GM18520 (cell line): ENCODE data around the gene PIK3R6.
"Not testable (repeated sequence)": the region's sequence is repeated elsewhere in the genome, so short reads cannot be mapped to it uniquely, and the experiment has no call there.

Experiments
- ATAC-seq: cut with Tn5 transposase; IDR thresholded peaks from one replicate; pipeline ENCODE4 v1.9.1; 2021; ENCODE audit not compliant: unreplicated experiment

Gene PIK3R6

GRCh38 chr17:8829036-8829941, 38.2 kb downstream of the PIK3R6 start:
- no peak for ATAC-seq

- ATAC-seq, result no peak
Measured at GRCh38 chr17:8828517-8828875, 39.0 kb downstream of the PIK3R6 start.

GRCh38 chr17:8826808-8827435, 40.6 kb downstream of the PIK3R6 start:
- ATAC-seq, result no peak

DNA sequence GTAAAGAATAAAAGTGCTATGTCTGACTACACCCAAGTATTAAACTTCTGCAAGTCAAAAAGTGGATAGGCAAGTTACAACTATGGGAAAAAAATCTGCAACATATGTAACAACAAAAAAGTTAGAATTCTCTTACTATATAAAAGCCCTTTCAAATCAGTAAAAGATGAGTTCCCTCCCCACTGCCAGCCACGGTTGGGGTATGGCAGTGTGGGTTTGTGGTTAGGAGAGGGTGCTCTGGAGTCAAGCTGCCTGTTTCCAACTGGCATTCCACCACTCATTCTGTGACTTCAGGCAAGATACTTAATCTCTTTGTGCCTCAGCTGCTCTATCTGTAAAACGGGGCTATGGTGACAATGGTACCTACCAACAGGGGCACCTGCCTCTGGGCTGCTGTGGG, 41.7 kb downstream of the PIK3R6 start:
- no peak for ATAC-seq

DNA sequence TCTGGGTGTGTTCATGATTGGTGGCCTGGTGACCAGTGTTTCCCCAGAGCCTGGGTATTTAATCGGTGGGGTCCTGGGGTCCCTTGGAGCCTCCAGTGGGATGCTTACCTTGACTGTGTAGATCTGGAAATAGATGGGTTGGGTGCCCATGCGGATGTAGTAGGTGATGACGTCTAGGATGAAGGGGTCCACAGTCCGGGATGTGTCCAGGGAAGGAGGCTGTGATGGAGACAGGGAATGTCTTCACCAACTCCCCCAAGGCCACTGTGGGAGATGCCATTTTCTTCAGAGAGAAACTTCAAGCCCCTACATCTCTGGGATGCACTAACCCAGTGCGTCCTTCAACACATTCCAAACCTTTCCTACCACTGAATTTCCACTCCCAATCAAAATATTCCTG, 44.2 kb downstream of the PIK3R6 start:
- ATAC-seq, result no peak

DNA sequence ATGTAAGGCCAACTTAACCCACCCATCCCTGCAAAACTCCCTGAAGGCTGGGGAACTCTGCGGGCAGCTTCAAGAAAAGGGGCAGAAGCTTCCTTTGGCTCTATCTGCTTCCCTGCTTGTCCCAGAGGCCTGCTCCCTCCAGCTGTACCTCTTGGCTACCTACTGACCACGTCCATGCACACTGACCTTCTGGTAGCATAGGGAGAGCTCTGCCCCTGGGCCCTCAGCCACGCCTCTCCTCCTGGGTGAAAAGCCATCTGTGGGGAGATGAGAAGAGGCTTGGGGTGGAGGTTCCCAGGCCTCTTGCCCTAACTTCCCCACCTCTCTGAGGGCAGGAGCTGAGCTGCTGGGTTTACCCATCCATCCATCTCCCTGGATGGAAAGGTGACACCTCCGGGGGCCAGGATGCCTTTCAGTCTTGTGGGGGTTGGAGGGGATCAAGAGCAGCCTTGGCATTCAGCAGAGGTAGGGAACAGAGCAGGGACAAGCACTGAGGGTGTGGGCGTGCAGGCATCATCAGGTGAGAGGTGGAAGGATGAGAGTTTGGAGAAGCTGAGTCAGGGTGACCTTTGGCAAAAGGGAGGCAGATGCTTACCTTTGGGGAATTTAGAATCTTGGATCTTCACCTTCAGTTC, 45.0 kb downstream of the PIK3R6 start:
- no peak for ATAC-seq

DNA sequence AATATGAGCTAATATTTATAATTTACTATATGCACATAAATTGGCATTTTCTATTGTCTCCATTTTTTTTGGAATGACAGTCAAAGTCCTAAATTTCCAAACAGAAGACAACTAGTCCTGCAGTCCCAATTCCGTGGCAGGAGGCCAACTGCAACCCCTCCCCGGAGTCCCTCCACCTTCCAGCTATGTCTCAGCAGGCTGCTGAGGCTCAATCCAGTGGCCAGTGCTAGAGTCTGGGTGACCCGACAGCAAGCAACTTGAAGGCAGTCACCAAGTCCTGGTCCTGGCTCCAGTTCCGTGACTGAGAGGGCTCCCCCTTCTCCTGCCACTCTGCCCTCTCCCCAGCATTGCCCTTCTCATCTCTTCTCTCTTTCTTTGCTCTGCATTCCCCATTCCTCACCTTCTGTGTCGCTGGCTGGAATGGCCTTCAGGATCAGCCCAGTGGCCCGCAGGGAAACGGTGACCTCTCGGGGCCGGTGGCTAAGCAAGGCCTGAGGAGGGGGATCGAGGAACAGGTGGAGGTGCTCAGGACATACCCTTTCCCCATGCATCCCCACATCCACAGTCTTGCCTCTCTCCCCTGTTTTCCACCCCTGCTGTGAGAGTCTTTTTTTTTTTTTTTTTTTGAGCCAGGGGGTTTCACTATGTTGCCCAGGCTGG, 45.9 kb downstream of the PIK3R6 start:
- ATAC-seq, result no peak

GRCh38 chr17:8820311-8821010, 47.0 kb downstream of the PIK3R6 start:
- no peak for ATAC-seq

GRCh38 chr17:8818654-8819330, 48.7 kb downstream of the PIK3R6 start:
- ATAC-seq, result no peak

DNA sequence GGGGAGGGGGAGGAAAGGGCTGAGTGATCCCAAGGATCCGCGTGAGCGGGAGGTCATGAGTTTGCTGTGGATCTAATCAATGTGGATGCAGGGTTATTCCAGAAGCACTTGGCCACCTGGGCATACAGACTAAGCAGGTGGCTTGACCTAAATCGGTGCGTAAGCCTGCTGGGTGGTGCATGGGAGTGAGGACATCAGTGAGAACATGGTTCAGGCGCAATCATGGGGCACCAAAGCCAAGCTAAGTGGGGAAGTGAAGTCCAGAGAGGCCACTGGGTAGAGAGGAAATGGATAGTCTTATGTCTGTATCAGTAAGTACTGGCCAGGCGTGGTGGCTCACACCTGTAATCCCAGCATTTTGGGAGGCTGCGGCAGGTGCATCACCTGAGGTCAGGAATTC, 49.4 kb downstream of the PIK3R6 start:
- no peak for ATAC-seq

DNA sequence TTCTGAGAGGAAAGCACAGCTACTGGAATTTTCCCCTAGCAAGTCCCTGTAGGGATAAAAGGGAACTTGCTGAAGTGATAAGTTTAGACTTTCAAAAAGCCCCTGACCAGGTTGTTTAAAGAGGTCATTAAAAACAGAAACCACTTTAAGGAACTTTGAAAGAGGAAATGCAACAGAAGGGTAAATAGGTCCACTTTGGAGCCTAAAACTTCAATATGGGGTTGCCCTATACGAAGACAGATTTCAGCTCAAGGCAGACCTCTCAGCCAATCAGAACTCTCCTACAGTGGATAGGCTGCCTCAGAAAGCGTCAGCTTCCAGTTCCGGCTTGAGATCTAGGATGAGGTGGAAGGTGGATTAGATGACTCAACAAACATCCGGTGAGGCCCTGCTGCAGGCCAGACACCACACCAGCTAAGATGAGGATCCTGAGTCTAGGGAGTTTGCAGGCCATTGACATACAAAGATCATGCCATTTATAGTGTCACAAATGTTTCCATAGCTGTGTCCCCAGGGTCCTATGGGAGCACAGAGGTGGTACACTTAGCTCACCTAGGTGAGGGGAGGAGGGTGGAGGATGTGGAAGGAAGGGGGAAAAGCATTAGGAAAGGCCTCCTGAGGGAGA, 60.4 kb downstream of the PIK3R6 start:
- peak; percentile 84 for ATAC-seq

DNA sequence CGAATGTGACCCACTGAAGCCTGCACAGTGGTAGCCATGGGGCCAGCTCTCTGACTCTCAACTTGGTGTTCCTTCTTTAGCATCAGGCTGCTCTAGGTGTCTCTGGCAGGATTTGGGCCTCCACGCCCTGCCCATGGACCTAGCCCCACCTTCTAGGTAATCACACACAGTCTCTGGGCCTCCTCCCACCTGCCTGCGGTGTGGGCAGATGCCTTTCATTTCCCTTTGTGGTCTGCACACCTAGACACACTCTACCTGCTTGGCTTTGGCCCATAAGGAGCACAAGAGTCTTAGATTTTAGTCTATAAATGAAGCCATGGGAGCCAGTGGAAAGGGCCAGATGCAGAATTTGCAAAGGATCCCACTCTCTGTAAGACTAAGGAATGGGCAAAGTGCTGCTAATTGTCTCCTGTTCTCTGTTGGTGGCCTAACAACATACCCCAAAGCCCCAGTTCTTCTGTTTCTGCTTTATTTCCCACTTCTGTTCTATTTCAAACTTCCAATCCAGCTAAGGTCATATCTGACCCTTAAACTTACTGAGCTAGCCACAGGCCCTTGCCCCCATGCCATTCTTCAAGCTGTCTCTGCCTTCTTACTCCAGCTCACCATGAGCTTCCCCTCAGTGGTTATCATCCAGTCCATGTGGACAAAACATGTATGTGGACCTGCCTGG, 61.1 kb downstream of the PIK3R6 start:
- ATAC-seq, result no peak

GRCh38 chr17:8805396-8805795, 62.1 kb downstream of the PIK3R6 start:
- ATAC-seq, result not testable (repeated sequence)

- no peak for ATAC-seq
Measured at GRCh38 chr17:8803531-8804420, 63.7 kb downstream of the PIK3R6 start.

DNA sequence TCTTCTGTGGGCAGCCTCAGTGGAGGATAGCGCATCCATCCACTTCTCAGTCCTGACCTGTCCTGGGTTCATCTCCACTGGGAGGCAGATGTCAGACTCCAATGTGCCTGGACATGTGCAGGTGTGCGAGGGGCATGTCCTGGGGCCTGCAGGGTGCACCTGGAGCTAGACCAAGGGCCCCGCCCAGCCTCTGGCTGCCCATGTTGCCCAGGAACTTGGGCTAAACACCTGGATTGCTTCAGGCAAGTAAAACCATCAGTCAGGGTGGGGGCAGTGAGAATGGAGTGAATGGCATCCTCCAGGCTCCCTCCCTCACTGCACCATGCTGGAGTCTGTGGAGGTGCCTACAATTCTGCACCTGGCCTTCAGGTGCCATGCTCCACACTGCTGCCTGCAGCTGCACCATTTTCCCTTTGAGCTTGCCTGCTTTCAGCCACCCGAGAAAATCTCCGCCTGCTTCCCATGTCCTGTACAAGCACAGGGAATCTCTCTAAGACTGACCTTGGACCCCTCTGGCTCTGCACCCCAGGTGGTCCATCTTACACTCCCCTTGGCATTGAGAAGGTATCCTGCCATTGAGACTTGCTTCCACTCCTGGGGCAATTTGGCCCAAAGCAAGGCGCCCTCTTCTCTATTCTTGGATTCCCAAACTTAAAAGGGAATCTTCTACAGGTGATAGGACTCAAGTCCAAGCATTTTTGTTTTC, 66.2 kb downstream of the PIK3R6 start:
- ATAC-seq, result no peak

DNA sequence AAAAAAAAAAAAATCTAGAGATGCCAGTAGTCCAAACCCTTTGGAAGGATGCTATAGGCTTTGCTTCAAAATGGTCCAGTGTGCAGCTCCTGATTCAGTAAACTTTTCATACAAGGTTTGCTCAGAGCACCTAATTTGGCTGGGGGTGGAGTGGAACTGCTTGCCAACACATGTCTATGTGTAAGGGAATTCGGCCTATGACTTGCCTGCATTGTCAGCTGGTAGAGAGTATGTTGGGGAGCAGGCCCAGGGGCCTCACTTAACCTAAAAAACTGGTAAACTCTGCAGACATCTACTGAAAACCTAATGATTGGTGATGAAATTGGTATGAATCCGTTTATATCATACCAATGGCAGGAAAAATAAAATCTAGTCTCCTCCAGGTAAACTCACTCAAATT, 66.8 kb downstream of the PIK3R6 start:
- ATAC-seq, result no peak

- no peak for ATAC-seq
Measured at GRCh38 chr17:8799570-8800212, 67.8 kb downstream of the PIK3R6 start.
